GM12875 (cell line): ENCODE results near the gene NPSR1.

ENCODE experiments used
- H3K4me3 ChIP-seq: one replicate; pipeline ENCODE4 v1.5.1; 2011; ENCODE audit warnings: low read depth, low read length, control low read depth
- TF ChIP-seq, protein P1 (sequence below): IDR thresholded peaks from 2 replicates; pipeline ENCODE4 v1.5.1; 2011; ENCODE audit warnings: low read depth, mild to moderate bottlenecking, control low read depth, inconsistent platforms, low read length, moderate library complexity, borderline replicate concordance; ENCODE audit not compliant: insufficient read depth

The NPSR1 gene

DNA sequence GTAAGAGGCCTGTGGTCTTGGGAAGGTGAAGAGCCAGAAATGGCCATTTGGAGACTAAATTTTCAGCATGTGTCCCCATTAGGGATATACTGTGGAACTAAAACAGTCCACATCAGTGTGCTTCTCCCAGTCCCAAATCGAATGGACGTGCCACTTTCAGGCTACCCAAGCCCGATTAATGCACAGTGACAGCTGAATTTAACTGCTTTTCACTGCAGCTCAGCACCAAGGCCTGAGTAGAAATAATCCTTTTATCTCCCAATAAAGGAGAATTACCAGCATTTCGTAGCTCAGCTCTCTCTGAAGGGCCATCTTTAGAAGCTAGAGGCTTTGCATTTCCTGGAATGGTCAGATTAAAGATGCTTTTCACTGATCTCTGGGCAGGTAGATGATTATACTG, 183.3 kb downstream of the NPSR1 start:
- no peak overlapping the region for H3K4me3 ChIP-seq
- TF ChIP-seq, protein P1, sequence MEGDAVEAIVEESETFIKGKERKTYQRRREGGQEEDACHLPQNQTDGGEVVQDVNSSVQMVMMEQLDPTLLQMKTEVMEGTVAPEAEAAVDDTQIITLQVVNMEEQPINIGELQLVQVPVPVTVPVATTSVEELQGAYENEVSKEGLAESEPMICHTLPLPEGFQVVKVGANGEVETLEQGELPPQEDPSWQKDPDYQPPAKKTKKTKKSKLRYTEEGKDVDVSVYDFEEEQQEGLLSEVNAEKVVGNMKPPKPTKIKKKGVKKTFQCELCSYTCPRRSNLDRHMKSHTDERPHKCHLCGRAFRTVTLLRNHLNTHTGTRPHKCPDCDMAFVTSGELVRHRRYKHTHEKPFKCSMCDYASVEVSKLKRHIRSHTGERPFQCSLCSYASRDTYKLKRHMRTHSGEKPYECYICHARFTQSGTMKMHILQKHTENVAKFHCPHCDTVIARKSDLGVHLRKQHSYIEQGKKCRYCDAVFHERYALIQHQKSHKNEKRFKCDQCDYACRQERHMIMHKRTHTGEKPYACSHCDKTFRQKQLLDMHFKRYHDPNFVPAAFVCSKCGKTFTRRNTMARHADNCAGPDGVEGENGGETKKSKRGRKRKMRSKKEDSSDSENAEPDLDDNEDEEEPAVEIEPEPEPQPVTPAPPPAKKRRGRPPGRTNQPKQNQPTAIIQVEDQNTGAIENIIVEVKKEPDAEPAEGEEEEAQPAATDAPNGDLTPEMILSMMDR = no peak

DNA sequence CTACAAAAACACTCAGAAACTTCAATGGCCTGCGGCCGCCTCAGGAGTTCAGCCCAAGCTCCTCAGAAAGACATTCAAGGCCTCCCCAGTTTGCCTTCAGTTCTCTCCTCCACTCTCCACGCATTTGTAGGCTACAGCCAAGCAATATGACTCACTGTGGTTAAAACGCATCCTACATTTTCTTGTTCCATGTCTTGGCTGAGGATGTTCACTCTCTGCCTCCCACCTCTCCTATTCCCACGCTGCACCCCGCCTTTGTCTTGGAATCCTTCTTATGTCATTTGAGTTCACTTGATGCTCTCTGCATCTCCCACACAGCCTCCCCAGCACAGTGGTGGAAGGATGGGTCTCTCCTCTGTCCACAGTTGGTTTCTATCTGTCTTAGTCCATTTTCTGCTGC, 184.8 kb downstream of the NPSR1 start:
- no peak overlapping the region for H3K4me3 ChIP-seq
- TF ChIP-seq, protein P1 = no peak

- H3K4me3 ChIP-seq = no peak overlapping the region
- TF ChIP-seq, protein P1 = no peak
Measured at GRCh38 chr7:34844406-34844805, 186.4 kb downstream of the NPSR1 start.

- no peak overlapping the region for H3K4me3 ChIP-seq
- TF ChIP-seq, protein P1 = no peak
Measured at GRCh38 chr7:34844936-34845665, 187.1 kb downstream of the NPSR1 start.

DNA sequence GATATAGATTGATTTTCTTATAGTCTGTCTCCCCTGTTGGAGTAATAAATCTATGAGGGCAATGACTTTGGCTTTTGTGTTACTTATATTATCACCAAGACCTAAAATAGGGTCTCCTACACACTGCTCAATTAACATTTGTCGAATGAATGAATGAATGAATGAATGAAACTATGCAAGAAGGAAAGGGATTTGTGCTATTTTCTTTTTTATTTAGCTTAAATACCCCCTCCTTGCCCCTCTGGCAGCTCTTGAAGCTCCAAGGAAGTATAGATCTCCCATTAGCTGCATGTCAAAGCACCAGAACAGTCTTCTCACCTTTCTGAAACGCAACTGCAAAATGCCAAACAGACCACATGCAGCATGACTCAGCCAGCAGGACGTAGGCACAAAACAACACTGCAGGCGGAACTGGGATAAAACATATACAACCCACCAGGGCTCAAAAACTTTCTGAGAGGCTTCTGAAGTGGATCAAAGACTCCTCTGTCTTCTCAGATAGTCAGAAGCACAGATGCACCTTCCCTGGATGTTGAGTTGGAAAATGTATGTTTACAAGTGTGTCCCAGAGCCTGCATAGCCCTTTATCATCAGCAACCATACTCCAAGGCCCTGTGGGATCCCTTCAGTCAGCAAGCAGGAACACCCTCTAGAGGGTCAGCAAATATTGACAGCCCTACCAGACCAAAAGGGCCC, 187.8 kb downstream of the NPSR1 start:
- TF ChIP-seq, protein P1 = no peak
- H3K4me3 ChIP-seq = no peak overlapping the region

DNA sequence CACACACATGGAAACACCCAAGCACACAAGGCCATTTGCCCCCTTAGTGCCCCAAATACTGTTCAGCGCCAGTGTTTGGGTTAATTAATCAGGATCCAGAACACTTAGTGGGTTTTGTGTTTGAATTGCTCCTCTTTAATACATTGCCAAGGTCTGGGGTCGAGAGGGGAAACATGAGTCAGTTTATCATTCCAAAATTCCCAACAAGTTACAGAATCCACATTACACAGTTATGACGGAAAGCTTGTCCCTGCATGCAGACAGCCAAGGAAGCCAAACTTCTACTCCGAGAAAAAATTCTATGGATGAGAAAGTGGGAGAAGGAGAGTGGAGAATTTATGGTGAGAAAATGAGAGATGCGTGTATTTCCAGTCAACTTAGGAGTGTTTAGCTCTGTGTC, 189.0 kb downstream of the NPSR1 start:
- TF ChIP-seq, protein P1 = no peak
- H3K4me3 ChIP-seq = no peak overlapping the region

DNA sequence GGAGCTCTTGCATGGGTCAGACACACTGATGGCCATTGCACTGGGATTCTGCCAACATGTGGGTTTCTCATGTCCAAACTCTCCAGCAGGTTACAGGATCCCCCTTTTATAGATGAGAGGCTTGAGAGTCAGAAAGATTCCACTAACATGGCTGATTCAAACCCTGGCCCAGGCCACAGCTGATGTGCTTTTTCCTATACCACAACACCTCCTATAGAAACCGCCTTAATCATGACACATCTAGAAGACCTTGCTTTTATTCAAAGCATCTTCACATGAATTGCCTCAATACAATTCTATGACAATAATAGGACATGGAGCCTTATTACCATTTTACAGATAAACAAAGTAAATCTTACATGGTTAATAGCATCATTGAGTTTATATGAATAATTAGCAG, 190.7 kb downstream of the NPSR1 start:
- H3K4me3 ChIP-seq = no peak overlapping the region
- TF ChIP-seq, protein P1 = no peak
